HG02571 (cell line): ENCODE data around the gene INO80C.

Source experiments
- ATAC-seq: cut with Tn5 transposase; IDR thresholded peaks from one replicate; pipeline ENCODE4 v1.9.1; 2021; ENCODE audit warnings: mild to moderate bottlenecking, moderate library complexity; ENCODE audit not compliant: unreplicated experiment

The INO80C gene

GRCh38 chr18:35435401-35435800 lies 62.4 kb downstream of the INO80C start:
- ATAC-seq: no peak

GRCh38 chr18:35432565-35433001 lies 65.2 kb downstream of the INO80C start:
- no peak for ATAC-seq

GRCh38 chr18:35431374-35431741 lies 66.4 kb downstream of the INO80C start:
- ATAC-seq: no peak

GRCh38 chr18:35430721-35431373 lies 66.9 kb downstream of the INO80C start:
- ATAC-seq: no peak

- no peak for ATAC-seq
Measured at GRCh38 chr18:35426786-35427185, 71.0 kb downstream of the INO80C start.

GRCh38 chr18:35424356-35424755 lies 73.4 kb downstream of the INO80C start:
- no peak for ATAC-seq

GRCh38 chr18:35422237-35422636 lies 75.5 kb downstream of the INO80C start:
- no peak for ATAC-seq

GRCh38 chr18:35418610-35419009 lies 79.2 kb downstream of the INO80C start:
- no peak for ATAC-seq
